Measurements from ENCODE around the gene CASK.

The CASK gene

DNA sequence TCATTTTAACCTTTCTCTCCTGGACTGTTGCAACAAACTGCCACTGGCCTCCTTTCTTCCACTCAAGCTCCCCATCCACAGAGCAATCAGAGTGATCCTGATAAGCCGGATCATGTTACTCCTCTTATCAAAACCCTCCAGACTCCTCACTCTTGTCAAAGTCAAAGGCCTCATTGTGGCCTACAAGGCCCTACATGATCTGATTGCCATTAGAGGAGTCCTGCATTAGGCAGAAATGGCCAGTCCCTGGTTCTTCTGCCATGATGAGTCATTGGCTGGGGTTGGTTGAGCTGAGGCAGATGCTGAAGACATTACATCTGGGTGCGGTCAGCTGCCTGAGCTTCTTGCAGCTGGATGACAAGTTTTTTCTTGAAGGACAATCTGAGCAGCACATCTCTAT, 32.7 kb upstream of the CASK start:
- no peak overlapping the region for H3K4me3 ChIP-seq (ENCODE audit: low read depth, low read length)
- no peak for DNase-seq
- H3K27me3 ChIP-seq (replicated peaks), result no peaks in the 10 kb centered on the region
- TF ChIP-seq CTCF (IDR thresholded peaks at IDR 0.05; ENCODE audit: low read depth, low read length, missing control alignments), result no peak
- H3K36me3 ChIP-seq (replicated peaks), result no peaks in the 10 kb centered on the region
- in situ Hi-C loops (cut with HindIII; ENCODE audit: low pct_ligation_motif_present, low sequenced_read_pairs), result no loop called here
- H3K27ac ChIP-seq, result no peak overlapping the region

DNA sequence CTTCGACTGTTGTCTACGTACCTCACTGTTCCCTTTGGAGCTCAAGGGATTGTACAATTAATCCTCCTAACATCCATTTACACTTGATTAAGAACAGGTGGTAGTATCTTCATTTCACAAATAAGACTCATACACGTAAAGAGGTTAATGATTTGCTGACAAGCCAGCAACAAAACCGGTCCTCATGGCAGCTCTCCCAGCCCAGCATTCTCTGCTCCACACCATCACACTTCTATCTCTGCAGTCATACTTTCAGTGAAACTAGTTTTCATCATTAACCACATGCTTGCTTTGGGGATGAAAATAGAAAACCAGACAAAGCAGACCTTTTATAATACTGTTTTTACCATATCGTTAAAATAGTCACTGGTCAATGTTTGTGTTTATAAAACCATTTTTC, 28.7 kb upstream of the CASK start:
- DNase-seq, result no peak
- TF ChIP-seq CTCF (IDR thresholded peaks at IDR 0.05; ENCODE audit: low read depth, low read length, missing control alignments), result no peak
- no peak overlapping the region for H3K27ac ChIP-seq
- in situ Hi-C loops (cut with HindIII; ENCODE audit: low pct_ligation_motif_present, low sequenced_read_pairs), result no loop called here
- no peaks in the 10 kb centered on the region for H3K27me3 ChIP-seq (replicated peaks)
- no peaks in the 10 kb centered on the region for H3K36me3 ChIP-seq (replicated peaks)
- H3K4me3 ChIP-seq (ENCODE audit: low read depth, low read length), result no peak overlapping the region

DNA sequence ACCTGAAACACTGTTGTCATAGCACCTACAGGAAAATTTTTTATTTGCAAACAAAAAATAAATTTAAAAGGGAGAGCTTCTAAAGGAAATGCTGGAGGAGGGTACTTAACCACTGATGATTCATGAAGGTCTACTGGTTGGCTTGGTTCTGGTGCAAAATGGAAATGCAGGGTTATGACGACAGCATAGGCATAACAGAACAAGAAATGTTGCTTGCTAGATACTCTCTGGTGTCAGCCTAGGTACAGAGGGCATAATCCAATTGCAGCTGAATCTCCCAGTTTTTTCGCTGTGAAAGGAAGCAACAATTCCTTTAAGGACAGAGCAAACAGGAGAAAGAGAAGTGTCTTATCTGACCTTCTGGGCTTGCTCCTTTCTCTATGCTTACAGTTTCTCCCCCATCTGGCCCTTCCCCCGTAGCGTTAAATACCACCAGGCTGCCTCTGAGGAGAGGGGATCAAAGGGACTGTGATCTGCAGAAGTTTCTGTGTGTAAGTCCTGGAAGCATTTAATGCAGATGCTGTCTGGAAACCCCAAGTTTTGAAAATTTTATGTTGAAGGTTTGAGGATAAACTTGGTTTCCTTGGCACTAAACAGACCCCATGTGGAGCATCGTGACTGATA, 23.7 kb upstream of the CASK start:
- in situ Hi-C loops (cut with HindIII; ENCODE audit: low pct_ligation_motif_present, low sequenced_read_pairs), result no loop called here

GRCh38 chrX:41946235-41946634, 22.9 kb upstream of the CASK start:
- Histone ChIP-seq H3K36me3 (replicated peaks) (no peaks in the 10 kb centered on the region), H3K27me3 (replicated peaks) (no peaks in the 10 kb centered on the region), H3K4me3 (ENCODE audit: low read depth, low read length) (no peak overlapping the region), H3K27ac (no peak overlapping the region)
- no peak for DNase-seq
- TF ChIP-seq CTCF (IDR thresholded peaks at IDR 0.05; ENCODE audit: low read depth, low read length, missing control alignments), result no peak
- in situ Hi-C loops (cut with HindIII; ENCODE audit: low pct_ligation_motif_present, low sequenced_read_pairs), result no loop called here

More for the DNA sequence above, 23.7 kb upstream of the CASK start:
- no peak overlapping the region for H3K4me3 ChIP-seq (ENCODE audit: low read depth, low read length)
- no peaks in the 10 kb centered on the region for H3K27me3 ChIP-seq (replicated peaks)
- no peak for TF ChIP-seq CTCF (IDR thresholded peaks at IDR 0.05; ENCODE audit: low read depth, low read length, missing control alignments)
- no peak for DNase-seq
- H3K27ac ChIP-seq, result no peak overlapping the region
- no peaks in the 10 kb centered on the region for H3K36me3 ChIP-seq (replicated peaks)

GRCh38 chrX:41935832-41936231, 12.5 kb upstream of the CASK start:
- in situ Hi-C loops (cut with HindIII; ENCODE audit: low pct_ligation_motif_present, low sequenced_read_pairs), result no loop called here
- TF ChIP-seq CTCF (IDR thresholded peaks at IDR 0.05; ENCODE audit: low read depth, low read length, missing control alignments), result no peak
- Histone ChIP-seq H3K27me3 (replicated peaks) (no peaks in the 10 kb centered on the region), H3K4me3 (ENCODE audit: low read depth, low read length) (no peak overlapping the region), H3K36me3 (replicated peaks) (no peaks in the 10 kb centered on the region), H3K27ac (no peak overlapping the region)
- DNase-seq, result no peak

DNA sequence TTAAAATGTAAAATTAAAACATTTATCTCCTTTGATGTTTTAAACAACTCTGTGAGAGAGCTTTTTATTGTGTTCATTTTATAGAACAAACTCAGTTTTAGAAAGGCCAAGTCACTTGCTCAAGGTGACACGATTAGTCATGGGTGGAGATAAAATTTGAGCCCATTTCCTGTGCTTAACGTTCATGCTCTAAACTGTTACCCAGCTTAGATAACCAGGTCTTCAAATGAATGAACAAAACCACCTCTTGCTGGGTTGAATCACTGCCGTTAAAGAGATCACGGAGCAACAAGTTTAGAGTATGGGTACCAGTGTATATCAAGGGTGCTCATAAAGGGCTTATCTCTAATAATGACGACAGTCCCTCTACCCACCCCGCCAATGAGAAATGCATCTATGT, 10.2 kb upstream of the CASK start:
- TF ChIP-seq CTCF (IDR thresholded peaks at IDR 0.05; ENCODE audit: low read depth, low read length, missing control alignments), result no peak
- Histone ChIP-seq H3K27me3 (replicated peaks) (no peaks in the 10 kb centered on the region), H3K4me3 (ENCODE audit: low read depth, low read length) (no peak overlapping the region), H3K36me3 (replicated peaks) (no peaks in the 10 kb centered on the region), H3K27ac (no peak overlapping the region)
- in situ Hi-C loops (cut with HindIII; ENCODE audit: low pct_ligation_motif_present, low sequenced_read_pairs), result no loop called here
- DNase-seq, result no peak
